ENCODE results near the gene SIN3B. TPM values are rescaled to one million over a fixed set of nuclear protein-coding genes. Genes with fewer than 3 reads are reported as not detected.

SIN3B gene
- polyA plus RNA-seq, 4 donors = 9.7 to 38.1 (median 15.4) TPM

GRCh38 chr19:16885166-16885565 is 56.0 kb downstream of the SIN3B start:
- 47 to 71% (median 51%) methylated on average over 5 of the region's 5 CpGs for WGBS, 3 donors
- Histone ChIP-seq H3K27ac (ENCODE audit: low read depth in 1 of 3, low read length in 2 of 3) (peak overlapping the region in 1 of 3 donors; percentile 56), H3K36me3 (ENCODE audit: control insufficient read depth in 3 of 3, insufficient read depth in 2 of 3, low read depth in 1 of 3, low read length in 3 of 3) (peaks cover 0 to 10% (median 0%) of the 10 kb centered on the region in 3 donors), H3K9me3 (ENCODE audit: control insufficient read depth in 2 of 2, insufficient read depth in 1 of 2, low read depth in 1 of 2, low read length in 1 of 2) (peaks cover 2 to 34% of the 10 kb centered on the region in 2 donors), H3K27me3 (ENCODE audit: control insufficient read depth in 3 of 3, insufficient read depth in 3 of 3, low read length in 3 of 3) (no peaks in the 10 kb centered on the region), H3K4me1 (ENCODE audit: control insufficient read depth in 3 of 3, insufficient read depth in 2 of 3, low read depth in 1 of 3, low read length in 2 of 3) (no peaks in the 10 kb centered on the region), H3K4me3 (ENCODE audit: low read depth in 1 of 3, low read length in 3 of 3) (no peak overlapping the region)
- FAIRE-seq (no peak), DNase-seq (no peak)

- no peak for FAIRE-seq
- Histone ChIP-seq H3K9me3 (ENCODE audit: control insufficient read depth in 2 of 2, insufficient read depth in 1 of 2, low read depth in 1 of 2, low read length in 1 of 2) (peaks cover 0 to 25% of the 10 kb centered on the region in 2 donors), H3K27me3 (ENCODE audit: control insufficient read depth in 3 of 3, insufficient read depth in 3 of 3, low read length in 3 of 3) (no peaks in the 10 kb centered on the region), H3K4me3 (ENCODE audit: low read depth in 1 of 3, low read length in 3 of 3) (no peak overlapping the region), H3K36me3 (ENCODE audit: control insufficient read depth in 3 of 3, insufficient read depth in 2 of 3, low read depth in 1 of 3, low read length in 3 of 3) (no peaks in the 10 kb centered on the region), H3K27ac (ENCODE audit: low read depth in 1 of 3, low read length in 2 of 3) (peak overlapping the region in 1 of 3 donors; percentile 82), H3K4me1 (ENCODE audit: control insufficient read depth in 3 of 3, insufficient read depth in 2 of 3, low read depth in 1 of 3, low read length in 2 of 3) (no peaks in the 10 kb centered on the region)
- WGBS, 3 donors = 52 to 63% (median 56%) methylated on average over 20 of the region's 20 CpGs
- peak; percentile 61 to 63 for DNase-seq
These were observed 57.2 kb downstream of the SIN3B start for GRCh38 chr19:16886305-16886880.

- no peak for FAIRE-seq
- Histone ChIP-seq H3K27ac (ENCODE audit: low read depth in 1 of 3, low read length in 2 of 3) (peak overlapping the region in 1 of 3 donors; percentile 88), H3K4me3 (ENCODE audit: low read depth in 1 of 3, low read length in 3 of 3) (no peak overlapping the region), H3K27me3 (ENCODE audit: control insufficient read depth in 3 of 3, insufficient read depth in 3 of 3, low read length in 3 of 3) (no peaks in the 10 kb centered on the region), H3K9me3 (ENCODE audit: control insufficient read depth in 2 of 2, insufficient read depth in 1 of 2, low read depth in 1 of 2, low read length in 1 of 2) (peaks cover 0 to 13% of the 10 kb centered on the region in 2 donors), H3K4me1 (ENCODE audit: control insufficient read depth in 3 of 3, insufficient read depth in 2 of 3, low read depth in 1 of 3, low read length in 2 of 3) (no peaks in the 10 kb centered on the region), H3K36me3 (ENCODE audit: control insufficient read depth in 3 of 3, insufficient read depth in 2 of 3, low read depth in 1 of 3, low read length in 3 of 3) (no peaks in the 10 kb centered on the region)
- 59 to 68% (median 59%) methylated on average over 17 of the region's 17 CpGs for WGBS, 3 donors
- DNase-seq = no peak
These were observed 58.4 kb downstream of the SIN3B start for GRCh38 chr19:16887353-16888265.

GRCh38 chr19:16888629-16889365 is 59.6 kb downstream of the SIN3B start, which contains the start of gene F2RL3:
Gene F2RL3, plus strand, starts transcription at chr19:16888999. Its CDS starts 191 bp downstream, at chr19:16889190.
- DNase-seq (peak; percentile 8 to 58), FAIRE-seq (no peak)
- Histone ChIP-seq H3K9me3 (ENCODE audit: control insufficient read depth in 2 of 2, insufficient read depth in 1 of 2, low read depth in 1 of 2, low read length in 1 of 2) (peaks cover 0 to 2% of the 10 kb centered on the region in 2 donors), H3K36me3 (ENCODE audit: control insufficient read depth in 3 of 3, insufficient read depth in 2 of 3, low read depth in 1 of 3, low read length in 3 of 3) (no peaks in the 10 kb centered on the region), H3K27ac (ENCODE audit: low read depth in 1 of 3, low read length in 2 of 3) (peak within 1 kb of the TSS in 2 of 3 donors; percentile 42 to 88), H3K4me1 (ENCODE audit: control insufficient read depth in 3 of 3, insufficient read depth in 2 of 3, low read depth in 1 of 3, low read length in 2 of 3) (no peaks in the 10 kb centered on the region), H3K27me3 (ENCODE audit: control insufficient read depth in 3 of 3, insufficient read depth in 3 of 3, low read length in 3 of 3) (no peaks in the 10 kb centered on the region), H3K4me3 (ENCODE audit: low read depth in 1 of 3, low read length in 3 of 3) (peak within 1 kb of the TSS in 1 of 3 donors; percentile 19)
- WGBS, 3 donors = 18 to 42% (median 30%) methylated on average over 29 to 31 of the region's 31 CpGs

- Histone ChIP-seq H3K4me1 (ENCODE audit: control insufficient read depth in 3 of 3, insufficient read depth in 2 of 3, low read depth in 1 of 3, low read length in 2 of 3) (no peaks in the 10 kb centered on the region), H3K27me3 (ENCODE audit: control insufficient read depth in 3 of 3, insufficient read depth in 3 of 3, low read length in 3 of 3) (peaks cover 0 to under 1% (median 0%) of the 10 kb centered on the region in 3 donors), H3K36me3 (ENCODE audit: control insufficient read depth in 3 of 3, insufficient read depth in 2 of 3, low read depth in 1 of 3, low read length in 3 of 3) (no peaks in the 10 kb centered on the region), H3K4me3 (ENCODE audit: low read depth in 1 of 3, low read length in 3 of 3) (peak overlapping the region in 1 of 3 donors; percentile 19), H3K9me3 (ENCODE audit: control insufficient read depth in 2 of 2, insufficient read depth in 1 of 2, low read depth in 1 of 2, low read length in 1 of 2) (no peaks in the 10 kb centered on the region), H3K27ac (ENCODE audit: low read depth in 1 of 3, low read length in 2 of 3) (peak overlapping the region in 2 of 3 donors; percentile 42 to 88)
- WGBS, 3 donors = 65 to 72% (median 68%) methylated on average over 22 of the region's 22 CpGs
- DNase-seq (no peak), FAIRE-seq (no peak)
These were observed 60.2 kb downstream of the SIN3B start for GRCh38 chr19:16889366-16889882.

GRCh38 chr19:16889883-16890460 is 60.8 kb downstream of the SIN3B start:
- Histone ChIP-seq H3K9me3 (ENCODE audit: control insufficient read depth in 2 of 2, insufficient read depth in 1 of 2, low read depth in 1 of 2, low read length in 1 of 2) (no peaks in the 10 kb centered on the region), H3K27me3 (ENCODE audit: control insufficient read depth in 3 of 3, insufficient read depth in 3 of 3, low read length in 3 of 3) (peaks cover 0 to 3% (median 0%) of the 10 kb centered on the region in 3 donors), H3K4me3 (ENCODE audit: low read depth in 1 of 3, low read length in 3 of 3) (no peak overlapping the region), H3K4me1 (ENCODE audit: control insufficient read depth in 3 of 3, insufficient read depth in 2 of 3, low read depth in 1 of 3, low read length in 2 of 3) (no peaks in the 10 kb centered on the region), H3K36me3 (ENCODE audit: control insufficient read depth in 3 of 3, insufficient read depth in 2 of 3, low read depth in 1 of 3, low read length in 3 of 3) (no peaks in the 10 kb centered on the region), H3K27ac (ENCODE audit: low read depth in 1 of 3, low read length in 2 of 3) (peak overlapping the region in 1 of 3 donors; percentile 88)
- FAIRE-seq (no peak), DNase-seq (no peak)
- 87 to 95% (median 93%) methylated on average over 37 to 48 of the region's 48 CpGs for WGBS, 3 donors

- H3K9me3 ChIP-seq (ENCODE audit: control insufficient read depth in 2 of 2, insufficient read depth in 1 of 2, low read depth in 1 of 2, low read length in 1 of 2) = no peaks in the 10 kb centered on the region
- H3K27ac ChIP-seq (ENCODE audit: low read depth in 1 of 3, low read length in 2 of 3) = peak overlapping the region in 1 of 3 donors; percentile 88
- DNase-seq (no peak), FAIRE-seq (no peak)
- no peak overlapping the region for H3K4me3 ChIP-seq (ENCODE audit: low read depth in 1 of 3, low read length in 3 of 3)
- peaks cover 0 to 8% (median 0%) of the 10 kb centered on the region in 3 donors for H3K27me3 ChIP-seq (ENCODE audit: control insufficient read depth in 3 of 3, insufficient read depth in 3 of 3, low read length in 3 of 3)
- no peaks in the 10 kb centered on the region for H3K4me1 ChIP-seq (ENCODE audit: control insufficient read depth in 3 of 3, insufficient read depth in 2 of 3, low read depth in 1 of 3, low read length in 2 of 3)
- H3K36me3 ChIP-seq (ENCODE audit: control insufficient read depth in 3 of 3, insufficient read depth in 2 of 3, low read depth in 1 of 3, low read length in 3 of 3) = no peaks in the 10 kb centered on the region
- WGBS, 3 donors = 78 to 85% (median 85%) methylated on average over 24 of the region's 24 CpGs
These were observed 61.4 kb downstream of the SIN3B start for GRCh38 chr19:16890461-16891184.

Measured in small intestine (tissue), 7 donors.